Measurements from ENCODE around the gene SYCN.

SYCN gene

DNA sequence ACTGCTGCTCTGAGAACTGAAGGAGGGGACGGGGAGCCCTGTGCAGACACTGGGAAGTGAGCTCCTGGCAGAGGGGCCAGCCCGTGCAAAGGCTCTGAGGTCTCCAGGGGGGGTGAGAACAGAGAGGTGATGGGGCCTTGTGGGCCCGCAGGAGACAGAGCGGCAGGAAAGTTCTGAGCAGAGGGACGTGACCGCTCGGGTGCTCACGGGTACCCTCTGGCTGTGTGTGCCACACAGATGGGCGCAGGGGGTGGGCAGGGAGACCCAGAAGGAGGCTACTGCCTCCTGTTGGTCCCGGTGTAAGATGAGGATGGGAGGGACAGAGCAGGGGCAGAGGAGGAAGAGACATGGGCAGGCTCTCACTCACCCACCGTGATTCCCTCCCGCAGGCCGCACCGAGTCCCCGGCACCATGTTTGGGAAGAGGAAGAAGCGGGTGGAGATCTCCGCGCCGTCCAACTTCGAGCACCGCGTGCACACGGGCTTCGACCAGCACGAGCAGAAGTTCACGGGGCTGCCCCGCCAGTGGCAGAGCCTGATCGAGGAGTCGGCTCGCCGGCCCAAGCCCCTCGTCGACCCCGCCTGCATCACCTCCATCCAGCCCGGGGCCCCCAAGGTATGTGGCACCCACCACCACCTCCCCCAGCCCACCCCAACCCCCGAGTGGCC, 34.8 kb downstream of the SYCN start:
- DNase-seq = no peak

DNA sequence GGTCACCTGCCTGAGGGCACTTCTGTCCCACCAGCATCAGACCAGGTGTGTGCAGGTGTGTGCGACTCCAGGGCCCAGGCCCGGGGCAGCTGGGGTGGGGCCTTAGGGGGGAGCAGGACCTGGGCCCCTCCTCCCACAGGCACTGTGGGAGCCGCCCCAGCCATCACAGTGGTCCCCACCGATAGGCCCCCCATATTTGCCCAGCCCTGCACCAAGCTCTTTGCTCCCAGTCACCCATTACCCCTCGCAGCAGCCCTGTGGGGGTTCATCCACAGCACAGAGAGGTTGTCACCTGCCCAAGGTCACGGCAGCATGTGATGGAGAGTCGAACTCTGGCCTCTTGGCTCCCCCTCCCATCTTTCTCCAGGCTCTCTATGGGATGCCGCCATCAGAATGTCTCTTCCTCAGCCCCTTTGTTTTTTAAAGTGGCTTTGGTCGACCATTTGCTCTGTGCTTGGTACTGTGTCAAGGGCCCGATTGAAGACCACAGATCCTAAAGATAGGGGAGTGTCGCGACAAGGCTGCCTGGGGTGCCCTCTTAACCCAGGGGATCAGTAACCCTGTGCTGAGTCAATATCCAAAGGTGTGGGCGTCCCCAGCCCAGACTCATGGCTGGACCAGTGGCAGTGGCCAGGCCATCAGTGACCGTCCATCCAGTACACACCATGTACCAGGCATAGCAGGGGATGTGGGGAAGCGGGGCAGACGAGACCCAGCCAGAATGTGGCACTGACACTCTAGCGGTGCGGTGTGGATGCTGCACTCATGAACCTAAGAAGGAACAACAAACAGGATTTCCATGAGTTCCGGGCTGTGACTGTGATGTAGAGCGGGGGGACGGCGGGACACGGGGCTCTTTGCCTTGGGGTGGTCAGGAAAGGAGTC, 35.6 kb downstream of the SYCN start:
- DNase-seq = no peak

DNA sequence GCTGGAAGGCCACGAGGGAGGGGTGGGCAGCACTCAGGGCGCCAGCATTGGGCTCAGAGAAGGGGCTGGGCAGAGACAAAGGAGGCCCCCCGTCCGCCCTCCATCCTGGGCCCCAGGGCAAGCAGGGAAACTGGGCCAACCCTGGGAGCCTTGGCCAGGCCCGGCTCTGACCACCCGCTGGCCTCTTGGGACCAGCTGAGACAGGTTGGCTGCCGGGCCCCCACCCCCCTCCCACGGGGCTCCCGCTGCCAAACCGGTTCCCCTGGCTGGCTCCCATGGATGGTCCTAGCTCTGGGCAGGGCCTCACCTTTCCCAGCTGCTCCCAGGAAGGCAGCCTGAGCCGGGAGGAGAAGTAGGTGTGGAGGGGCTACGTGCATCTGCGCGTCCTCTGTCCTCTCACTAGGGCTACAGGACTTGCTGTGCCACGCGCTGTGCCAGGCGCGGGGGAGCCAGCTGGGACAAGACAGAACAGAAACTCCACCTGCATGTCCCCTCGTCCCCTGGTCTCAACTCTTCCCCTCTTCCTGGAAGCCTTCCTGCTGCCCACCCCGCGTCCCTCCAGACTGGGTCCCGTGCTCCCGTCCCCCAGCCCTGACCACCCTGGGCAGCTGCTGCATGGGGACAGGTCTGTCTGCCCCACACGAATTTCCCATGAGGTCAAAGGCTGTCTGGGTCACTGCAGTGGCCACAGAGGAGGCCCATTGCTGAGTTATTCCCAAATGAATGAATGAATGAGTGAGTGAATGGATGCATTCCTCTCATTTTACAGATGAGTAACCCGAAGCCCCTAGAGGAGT, 36.4 kb downstream of the SYCN start:
- DNase-seq = no peak

DNA sequence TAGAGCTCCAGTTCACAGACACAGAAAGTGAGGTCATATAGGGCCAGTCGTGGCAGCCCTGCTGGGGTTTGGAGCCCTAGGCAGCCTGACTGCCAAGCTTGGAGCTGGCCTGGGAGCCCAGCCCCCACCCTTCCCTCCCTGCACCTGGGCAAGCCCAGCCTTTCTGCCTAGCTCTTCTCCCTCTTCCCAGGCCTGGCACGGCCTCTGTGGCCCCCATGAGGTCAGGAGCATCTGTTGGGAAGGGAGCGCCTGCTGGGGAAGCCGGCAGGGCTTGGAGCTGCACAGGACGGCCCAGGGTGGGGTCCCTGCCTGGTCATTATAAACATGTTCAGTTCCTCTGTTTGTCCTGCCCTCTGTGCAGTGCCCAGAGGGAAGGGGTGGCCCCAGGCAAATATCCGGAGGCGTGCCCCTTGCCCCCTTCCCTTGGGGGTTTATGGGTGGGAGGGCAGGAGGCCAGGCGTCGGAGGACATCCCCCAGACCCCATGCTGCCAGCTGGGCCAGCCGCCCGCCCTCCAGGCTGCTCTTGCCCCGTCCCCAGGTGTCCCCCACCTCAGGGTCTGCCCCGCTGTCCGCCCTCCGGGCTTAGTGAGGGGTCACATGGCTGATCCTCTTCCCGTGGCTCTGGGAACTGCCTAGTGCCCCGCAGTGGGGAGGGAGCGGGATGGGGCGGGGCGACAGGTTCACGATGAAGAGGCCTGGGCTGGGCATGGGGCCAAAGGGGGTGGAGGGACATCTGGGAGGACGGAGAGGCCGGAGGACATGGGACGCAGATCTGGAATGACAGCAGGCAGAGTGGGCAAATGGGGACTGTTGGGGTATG, 37.3 kb downstream of the SYCN start:
- no peak for DNase-seq

DNA sequence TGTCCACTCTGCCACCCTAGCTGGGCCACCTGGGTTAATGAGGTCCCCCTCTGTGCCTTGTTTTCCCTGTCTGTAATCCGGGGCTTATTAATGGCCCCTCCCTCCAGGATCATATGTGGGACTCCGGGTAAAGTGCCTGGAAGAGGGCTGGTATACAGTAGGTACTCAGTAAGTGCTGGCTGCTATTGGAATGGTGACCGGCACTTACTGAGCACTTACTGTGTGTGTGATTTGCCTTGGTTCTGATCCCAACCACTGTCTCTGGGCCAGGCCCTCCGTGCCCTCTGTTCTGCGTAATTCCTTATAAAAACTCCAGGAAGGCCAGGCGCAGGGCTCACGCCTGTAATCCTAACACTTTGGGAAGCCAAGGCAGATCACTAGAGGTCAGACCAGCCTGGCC, 38.2 kb downstream of the SYCN start:
- DNase-seq = no peak

DNA sequence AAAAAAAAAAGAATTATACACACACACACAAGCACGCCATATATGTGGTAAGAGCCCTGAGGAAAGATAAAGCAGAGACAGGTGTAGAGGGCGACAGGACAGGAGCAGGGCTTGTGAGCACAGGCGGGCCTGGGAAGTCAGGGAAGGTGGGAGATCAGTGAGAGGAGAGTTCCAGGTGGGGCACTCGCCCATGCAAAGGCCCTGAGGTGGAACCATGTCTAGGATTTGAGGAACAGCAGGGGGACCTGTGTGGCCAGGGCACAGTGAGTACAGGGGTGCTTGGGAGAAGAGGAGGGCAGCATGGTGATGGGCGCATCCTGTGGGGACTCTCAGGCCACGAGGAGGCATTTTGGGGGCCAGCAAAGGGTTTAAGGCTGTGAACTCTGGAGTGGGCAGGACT, 39.8 kb downstream of the SYCN start:
- no peak for DNase-seq

DNA sequence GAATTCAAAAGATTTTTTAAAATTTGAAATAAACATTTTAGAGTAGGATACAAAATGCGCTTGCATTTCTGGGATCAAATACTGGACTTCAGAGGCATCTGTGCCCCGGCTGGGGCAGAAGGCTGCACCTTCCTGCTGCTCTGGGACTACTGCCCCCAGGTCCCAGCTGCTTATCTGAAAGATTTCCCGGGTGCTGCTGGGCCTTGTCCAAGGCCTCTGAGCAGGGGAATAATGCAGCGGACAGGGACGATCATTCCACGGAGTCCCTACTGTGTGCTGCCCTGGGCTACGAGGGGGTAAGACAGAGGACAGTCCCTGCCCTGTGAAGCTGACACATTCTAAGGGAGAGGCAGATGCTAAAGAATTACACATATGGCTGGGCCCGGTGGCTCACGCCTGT, 40.4 kb downstream of the SYCN start:
- DNase-seq = no peak

DNA sequence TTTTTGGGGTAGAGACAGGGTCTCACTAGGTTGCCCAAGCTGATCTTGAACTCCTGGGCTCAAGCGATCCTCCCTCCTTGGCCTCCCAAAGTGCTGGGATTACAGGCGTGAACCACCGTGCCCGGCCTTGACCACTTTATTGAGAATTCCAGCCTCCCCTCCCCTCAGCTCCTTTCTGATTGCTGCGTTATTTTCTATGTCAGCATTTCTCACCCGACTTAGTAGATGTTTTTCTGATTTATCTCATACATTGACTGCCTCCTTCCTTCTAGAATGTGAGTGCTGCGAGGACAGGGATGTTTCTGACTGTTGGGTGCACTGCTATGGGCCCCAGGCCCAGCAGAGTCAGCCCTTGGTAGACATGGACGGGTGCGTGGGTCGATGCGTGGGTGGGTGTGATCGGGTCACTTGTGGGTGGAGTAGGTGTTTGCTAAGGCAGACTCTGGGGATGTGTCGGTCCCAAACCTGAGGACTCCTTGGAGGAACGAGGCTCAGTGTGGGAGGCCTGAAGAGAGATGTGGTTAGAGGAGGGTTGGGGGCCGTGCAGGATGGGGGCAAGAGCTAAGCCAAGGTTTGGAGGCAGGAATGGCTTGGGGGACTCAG, 41.5 kb downstream of the SYCN start:
- DNase-seq = no peak

DNA sequence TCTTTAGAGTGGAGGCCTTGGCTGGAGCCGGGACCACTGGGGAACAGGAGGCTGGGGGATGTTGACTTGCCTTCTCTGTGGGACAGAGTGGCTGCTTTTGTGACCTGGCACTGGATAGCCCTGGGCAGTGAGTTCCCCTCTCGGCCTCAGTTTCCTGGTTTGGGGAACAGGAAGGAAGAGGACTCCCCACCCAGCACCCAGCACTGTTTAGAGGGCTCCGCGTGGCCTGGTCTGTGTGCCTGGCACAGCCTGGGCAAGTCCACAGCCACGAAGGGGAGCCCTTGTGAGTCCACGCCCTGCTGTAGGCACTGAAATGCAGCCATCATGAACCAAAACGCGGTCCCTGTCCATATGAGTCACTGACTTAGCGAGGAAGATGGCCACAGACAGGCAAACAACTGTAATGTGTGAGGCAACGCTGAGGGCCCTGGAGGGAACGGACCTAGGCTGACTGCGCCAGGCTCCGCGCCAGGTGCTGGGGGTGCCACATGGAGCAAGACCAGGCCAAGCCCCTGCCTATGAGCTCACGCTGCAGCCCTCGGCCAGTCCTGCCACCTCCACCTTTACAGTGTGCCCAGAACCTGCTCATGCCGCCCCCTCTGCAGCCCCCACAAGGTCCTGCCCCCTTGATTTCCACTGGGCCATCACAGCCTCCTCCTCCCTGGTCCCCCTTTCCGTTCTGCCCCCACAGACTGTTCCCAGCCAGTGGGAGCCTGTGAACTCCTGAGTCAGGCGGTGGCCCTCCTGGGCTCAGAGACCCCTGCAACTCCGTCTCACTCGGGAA, 43.0 kb downstream of the SYCN start:
- DNase-seq = no peak

DNA sequence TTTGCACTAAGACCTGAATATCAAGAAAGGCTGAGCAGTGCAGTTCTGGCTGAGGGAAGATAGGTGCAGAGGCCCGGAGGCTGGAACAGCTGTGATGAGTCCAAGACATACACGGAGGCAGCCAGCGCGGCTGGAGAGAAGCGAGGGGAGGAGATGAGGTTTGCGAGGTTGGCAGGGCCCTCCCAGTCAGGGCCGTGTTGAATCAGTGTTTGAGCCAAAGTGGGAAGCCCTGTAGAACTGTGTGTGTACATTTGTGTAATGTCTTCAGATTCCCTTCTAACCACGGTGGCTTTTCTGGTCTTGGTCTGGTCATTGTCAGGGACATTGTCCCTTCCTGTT, 43.6 kb downstream of the SYCN start:
- DNase-seq = no peak

DNA sequence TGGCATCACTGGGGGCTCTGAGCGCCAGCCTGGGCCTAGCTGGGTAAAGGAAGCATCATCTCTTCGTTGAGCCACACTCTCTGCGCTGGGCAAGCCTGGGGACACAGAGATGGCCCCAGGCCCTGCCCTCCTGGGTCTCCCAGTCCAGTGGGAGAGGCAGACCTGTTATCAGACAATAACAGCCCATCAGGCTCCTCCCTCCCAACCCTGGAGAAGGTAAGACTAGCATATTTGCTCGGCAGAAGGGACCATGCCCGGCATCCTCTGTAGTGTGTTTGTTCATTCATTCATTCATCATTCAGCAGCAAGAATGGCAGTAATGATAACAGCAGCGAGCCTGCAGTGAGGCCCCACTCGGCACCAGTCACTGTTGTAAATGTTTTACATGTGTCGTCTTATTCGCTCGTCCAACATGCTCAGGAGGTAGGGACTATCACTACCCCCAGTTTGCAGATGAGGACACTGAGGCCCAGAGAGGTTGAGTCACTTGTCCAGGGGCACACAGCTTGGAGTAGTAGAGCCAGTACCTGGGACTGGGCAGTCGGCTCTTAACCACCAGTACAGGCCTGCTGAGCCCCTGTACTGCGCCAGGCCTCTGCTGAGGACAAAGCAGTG, 45.3 kb downstream of the SYCN start:
- no peak for DNase-seq

DNA sequence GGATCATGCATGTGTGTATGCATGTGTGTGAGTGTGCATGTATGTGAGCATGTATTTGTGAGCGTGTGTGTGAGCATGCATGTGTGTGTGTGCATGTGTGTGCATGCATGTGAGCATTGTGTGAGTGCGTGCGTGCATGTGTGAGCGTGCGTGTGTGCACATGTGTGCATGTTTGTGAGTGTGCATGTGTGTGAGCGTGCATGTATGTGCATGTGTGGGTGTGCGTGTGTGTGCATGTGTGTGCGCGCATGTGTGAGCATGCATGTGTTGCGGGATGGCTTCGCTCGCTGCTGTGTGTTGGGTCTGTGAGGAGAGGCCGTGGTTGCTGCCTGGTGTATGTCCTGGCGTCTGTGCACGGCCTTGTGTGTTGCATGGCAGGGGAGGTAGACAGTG, 46.1 kb downstream of the SYCN start:
- no peak for DNase-seq

DNA sequence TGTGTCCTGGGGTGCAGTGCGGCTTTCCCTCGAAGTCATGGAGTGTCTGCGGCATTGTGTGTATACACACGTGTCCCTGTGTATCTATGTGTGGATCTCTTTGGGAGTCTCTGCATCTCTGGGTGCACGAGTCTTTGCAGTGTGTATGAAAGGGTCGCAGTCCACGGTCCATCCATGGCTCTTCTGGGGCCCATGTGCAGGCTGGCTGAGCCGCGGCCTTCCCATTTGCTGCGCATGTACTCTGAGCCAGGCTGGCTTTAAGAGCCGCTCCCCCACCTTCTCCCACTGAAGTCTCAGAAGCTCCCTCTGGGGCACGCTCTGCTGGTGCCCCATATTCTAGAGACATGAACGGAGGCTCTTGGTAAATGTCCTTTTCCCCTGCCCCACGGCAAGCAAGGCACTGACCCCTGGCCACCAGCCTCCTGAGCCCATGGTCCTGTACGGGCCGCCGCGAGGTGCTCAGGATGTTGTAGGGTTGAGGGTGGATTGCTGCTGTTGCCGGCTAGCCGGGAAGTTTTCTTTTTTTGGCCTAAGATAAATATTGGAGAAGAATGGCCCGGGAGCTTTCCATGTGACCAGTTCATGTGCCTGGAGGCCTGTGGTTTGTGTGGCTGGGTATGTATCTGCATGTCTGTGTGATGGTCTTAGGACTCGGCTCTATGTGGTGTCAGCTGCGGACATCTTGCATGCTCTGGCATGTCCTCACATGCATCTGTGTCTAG, 46.6 kb downstream of the SYCN start:
- DNase-seq = no peak

DNA sequence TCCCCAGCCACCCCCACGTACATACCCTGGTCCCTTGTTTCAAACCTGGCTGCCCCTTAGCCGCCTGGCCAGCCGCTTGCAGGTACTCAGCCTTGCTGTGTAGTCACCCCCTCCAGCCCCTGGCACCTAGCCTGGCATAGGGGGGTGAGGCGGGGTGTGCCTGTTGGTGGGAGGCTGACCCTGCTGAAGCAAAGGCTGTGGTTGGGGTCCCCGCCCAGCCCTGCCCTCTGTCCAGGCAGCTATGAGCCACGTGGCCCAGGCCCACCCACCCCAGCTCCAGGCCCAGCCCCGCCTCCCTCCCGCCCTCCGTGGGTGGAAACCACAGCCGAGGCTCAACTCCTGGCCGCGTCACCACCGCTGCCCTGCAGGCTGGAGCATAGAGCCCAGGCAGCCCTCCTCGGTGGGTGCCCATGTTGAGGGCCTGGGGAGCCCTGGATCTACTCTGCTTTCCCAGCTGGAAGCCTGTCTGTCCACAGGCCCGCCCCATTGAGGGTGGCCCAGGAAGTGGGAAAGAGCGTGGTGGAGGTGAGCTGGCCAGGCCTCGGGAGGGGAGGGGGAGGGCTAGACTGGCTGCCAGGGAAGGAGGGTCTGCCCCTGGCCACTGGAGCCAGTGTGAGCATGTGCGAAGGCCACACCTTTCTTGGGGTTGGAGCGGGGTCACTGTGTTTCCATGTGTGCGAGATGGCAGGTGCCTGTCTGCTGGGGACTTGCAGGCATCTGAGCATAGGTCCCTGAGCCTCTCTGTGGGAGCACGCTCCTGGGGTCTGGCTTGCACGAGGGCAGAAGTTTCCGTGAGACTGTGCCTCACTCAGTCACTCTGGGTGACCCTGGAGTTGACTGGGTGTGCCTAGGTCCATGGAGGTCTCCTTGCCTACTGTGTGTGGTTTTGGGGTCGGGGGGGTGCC, 47.5 kb downstream of the SYCN start:
- DNase-seq = no peak

DNA sequence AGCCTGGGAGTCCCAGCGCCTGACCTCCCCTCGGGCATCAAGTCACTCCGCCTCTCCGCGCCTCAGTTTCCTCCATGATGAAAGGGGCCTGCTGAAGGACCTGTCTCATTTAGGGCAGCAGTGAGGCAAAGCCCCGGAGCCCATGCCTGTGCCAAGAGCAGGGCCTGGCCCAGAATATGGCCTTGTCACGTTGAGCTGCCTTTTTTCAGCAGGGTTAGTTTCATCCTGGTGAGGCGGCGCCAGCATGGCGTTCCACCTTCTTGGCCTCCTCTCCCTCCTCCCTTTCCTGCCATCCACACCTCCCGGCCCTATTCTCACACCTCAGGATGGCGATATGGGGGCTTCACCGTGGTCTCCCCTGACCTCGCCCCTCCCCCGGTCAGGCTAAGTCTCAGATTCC, 48.3 kb downstream of the SYCN start:
- no peak for DNase-seq

DNA sequence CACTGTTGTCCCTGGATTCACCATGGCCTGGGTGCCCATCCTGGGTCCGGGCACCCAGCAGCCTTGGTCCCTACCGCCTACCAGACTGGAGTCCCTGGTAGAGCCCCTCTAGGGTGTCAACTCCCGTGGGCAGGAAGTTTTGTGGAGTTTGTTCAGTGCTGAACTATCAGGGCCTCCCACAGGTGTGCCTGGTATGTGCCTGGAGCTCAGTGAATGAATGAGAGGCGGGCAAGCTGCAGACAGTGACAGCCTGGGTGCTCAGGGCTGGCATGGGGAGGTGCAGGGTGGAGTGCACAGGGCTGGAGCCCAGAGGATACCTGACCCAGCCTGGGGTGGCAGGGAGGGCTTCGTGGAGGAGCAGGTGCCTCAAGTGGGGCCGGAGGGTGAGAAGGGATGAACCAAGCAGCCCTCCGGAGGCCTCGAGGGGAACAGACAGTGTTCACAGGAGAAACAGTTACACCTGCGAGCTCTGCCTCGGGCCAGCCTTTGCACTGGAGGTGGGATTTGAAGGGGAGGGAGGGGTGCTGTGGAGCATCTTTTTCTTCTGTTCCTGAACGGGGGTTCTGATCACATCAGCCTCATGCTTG, 48.9 kb downstream of the SYCN start:
- DNase-seq = no peak

DNA sequence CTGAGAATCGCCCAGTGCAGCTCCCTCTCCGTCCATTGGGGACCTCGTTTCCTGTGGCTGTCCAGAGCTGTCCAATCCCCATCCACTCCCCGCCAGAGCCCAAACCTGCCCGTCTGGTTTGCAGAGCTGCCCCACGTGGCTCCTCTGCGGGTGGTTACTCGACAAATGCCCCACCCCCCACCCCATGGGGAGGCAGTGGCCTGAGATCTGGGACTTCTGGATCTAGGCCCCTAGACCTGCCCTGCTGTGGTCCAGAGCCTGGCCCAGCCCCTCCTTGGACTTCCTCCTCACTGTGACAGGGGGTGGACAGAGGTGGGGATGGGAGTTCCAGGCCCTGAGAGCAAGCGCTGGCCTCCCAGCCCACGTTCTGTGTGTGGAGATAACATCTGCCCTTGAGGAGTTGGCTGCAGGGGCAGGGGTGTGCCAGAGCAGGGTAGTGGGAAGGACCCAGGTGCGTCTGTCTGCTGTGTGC, 49.4 kb downstream of the SYCN start:
- DNase-seq = no peak

DNA sequence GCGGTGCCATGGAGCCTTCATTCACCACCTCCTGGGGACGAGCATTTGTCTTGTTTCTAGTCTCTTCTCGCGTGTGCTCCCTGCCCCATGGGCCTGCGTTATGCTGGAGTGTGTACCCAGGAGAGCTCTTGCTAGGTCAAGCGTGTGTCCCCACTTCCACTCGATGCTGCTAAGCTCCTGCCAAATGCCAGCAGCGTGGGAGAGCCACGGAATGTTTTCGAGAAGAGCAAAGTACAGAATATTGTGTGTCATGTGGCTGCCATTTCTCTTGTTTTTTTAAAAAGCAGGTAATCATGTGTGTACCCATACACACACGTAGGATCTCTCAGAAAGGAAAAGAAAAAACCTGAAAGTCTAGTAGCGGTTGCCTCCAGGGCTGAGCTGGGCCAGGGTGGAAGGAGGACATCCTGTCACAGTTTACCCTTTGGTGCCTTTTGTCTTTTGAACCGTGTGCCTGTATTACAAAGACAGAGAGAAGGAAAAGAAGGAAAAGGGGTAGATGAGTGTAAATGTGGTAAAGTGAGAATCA, 49.9 kb downstream of the SYCN start:
- no peak for DNase-seq
